Smooth muscle cell (in vitro differentiated cells): ENCODE data around the gene CHN1. TPM values are rescaled to one million over a fixed set of nuclear protein-coding genes. Genes with fewer than 3 reads are reported as not detected.

Experiments
- DNase-seq: peaks from one replicate; lab custom pipeline; 2025; ENCODE audit not compliant: unreplicated experiment; lab: John Stamatoyannopoulos, UW
- H2AFZ ChIP-seq: fragments of 200-600 bp; sonication (generic); 2 replicates; pipeline ENCODE4 v1.6.0; 2016; ENCODE audit warnings: antibody characterized with exemption, low read depth, mild to moderate bottlenecking
- H3F3A ChIP-seq: fragments of 200-600 bp; sonication (generic); 2 replicates; pipeline ENCODE4 v1.6.0; 2017; ENCODE audit warnings: antibody characterized with exemption, low read depth
- H3K27ac ChIP-seq: fragments of 200-600 bp; sonication (generic); 2 replicates; pipeline ENCODE4 v1.5.1; 2016; ENCODE audit warnings: low read depth, mild to moderate bottlenecking
- H3K27me3 ChIP-seq: fragments of 200-600 bp; sonication (generic); 2 replicates; pipeline ENCODE4 v1.6.1; 2016; ENCODE audit warnings: low read depth, mild to moderate bottlenecking
- H3K36me3 ChIP-seq: fragments of 200-600 bp; sonication (generic); 2 replicates; pipeline ENCODE4 v1.5.1; 2016; ENCODE audit warnings: low read depth
- H3K4me1 ChIP-seq: fragments of 200-600 bp; sonication (generic); 2 replicates; pipeline ENCODE4 v1.5.1; 2016; ENCODE audit warnings: low read depth
- H3K4me2 ChIP-seq: fragments of 200-600 bp; sonication (generic); 2 replicates; pipeline ENCODE4 v1.6.0; 2016; ENCODE audit warnings: mild to moderate bottlenecking
- H3K4me3 ChIP-seq: fragments of 200-600 bp; sonication (generic); 2 replicates; pipeline ENCODE4 v1.5.1; 2016; ENCODE audit warnings: mild to moderate bottlenecking
- H3K79me2 ChIP-seq: fragments of 200-600 bp; sonication (generic); 2 replicates; pipeline ENCODE4 v1.6.0; 2016; ENCODE audit warnings: low read depth, mild to moderate bottlenecking
- H3K9ac ChIP-seq: fragments of 200-600 bp; sonication (generic); 2 replicates; pipeline ENCODE4 v1.6.0; 2016; ENCODE audit warnings: low read depth
- H3K9me3 ChIP-seq: fragments of 200-600 bp; sonication (generic); replicated peaks from 2 replicates; pipeline ENCODE4 v1.5.1; 2016; ENCODE audit warnings: low read depth
- H4K20me1 ChIP-seq: fragments of 200-600 bp; sonication (generic); 2 replicates; pipeline ENCODE4 v1.6.0; 2016; ENCODE audit warnings: low read depth
- CTCF ChIP-seq: fragments of 200-600 bp; sonication (generic); IDR thresholded peaks from 2 replicates; pipeline ENCODE4 v1.5.1; 2017; ENCODE audit warnings: borderline replicate concordance, mild to moderate bottlenecking, antibody characterized with exemption; ENCODE audit not compliant: insufficient read depth, poor library complexity, severe bottlenecking
- WGBS: methylation state at CpG from one replicate; pipeline ENCODE4 v1.1.7; 2016; ENCODE audit warnings: low lambda C conversion rate; 5-methylcytosine and 5-hydroxymethylcytosine counted together
- polyA plus RNA-seq: library from polyadenylated mRNA; unstranded; fragments of >200 nt; fragmentation: Nextera tagmentation; extraction: Ambion mirVana; gene quantifications from 2 replicates; pipeline ENCODE4 v1.2.1, GENCODE V29; 2016
- total RNA-seq: library from RNA; depleted of rRNA; stranded (reverse); fragments of >200 nt; gene quantifications from 2 replicates; pipeline ENCODE4 v1.2.3, GENCODE V29; 2014

The CHN1 gene
- total and polyA plus RNA-seq, 2 experiments from 2014 or later, result 33.5 to 44.8 TPM

GRCh38 chr2:174781298-174781697 is 223.9 kb downstream of the CHN1 start:
- Histone ChIP-seq H4K20me1 (no peaks in the 10 kb centered on the region), H3K9me3 (no peaks in the 10 kb centered on the region), H2AFZ (no peak overlapping the region), H3K36me3 (no peaks in the 10 kb centered on the region), H3K4me3 (no peak overlapping the region), H3K9ac (no peak overlapping the region), H3K79me2 (no peaks in the 10 kb centered on the region), H3F3A (no peaks in the 10 kb centered on the region), H3K27ac (peak overlapping the region; percentile 96), H3K27me3 (no peaks in the 10 kb centered on the region), H3K4me2 (no peak overlapping the region), H3K4me1 (peaks cover 37% of the 10 kb centered on the region)
- WGBS, result 90% methylated on average over 9 of the region's 9 CpGs
- no peak for DNase-seq
- TF ChIP-seq CTCF, result no peak

- Histone ChIP-seq H3F3A (no peaks in the 10 kb centered on the region), H3K9me3 (no peaks in the 10 kb centered on the region), H3K4me2 (peak overlapping the region; percentile 32), H3K4me1 (peaks cover 37% of the 10 kb centered on the region), H3K27ac (peak overlapping the region; percentile 96), H2AFZ (no peak overlapping the region), H3K27me3 (no peaks in the 10 kb centered on the region), H3K4me3 (no peak overlapping the region), H3K9ac (peak overlapping the region; percentile 42), H3K79me2 (no peaks in the 10 kb centered on the region), H3K36me3 (no peaks in the 10 kb centered on the region), H4K20me1 (no peaks in the 10 kb centered on the region)
- DNase-seq, result no peak
- TF ChIP-seq CTCF, result no peak
- WGBS, result 35% methylated on average over 7 of the region's 7 CpGs
These were observed 224.3 kb downstream of the CHN1 start for GRCh38 chr2:174780856-174781255.

- H3K4me1 ChIP-seq, result peaks cover 37% of the 10 kb centered on the region
- H3K27me3 ChIP-seq, result no peaks in the 10 kb centered on the region
- no peak overlapping the region for H2AFZ ChIP-seq
- no peaks in the 10 kb centered on the region for H3F3A ChIP-seq
- H3K4me3 ChIP-seq, result no peak overlapping the region
- H4K20me1 ChIP-seq, result no peaks in the 10 kb centered on the region
- no peak for DNase-seq
- H3K4me2 ChIP-seq, result peak overlapping the region; percentile 32
- no peak for TF ChIP-seq CTCF
- WGBS, result 62% methylated on average over 5 of the region's 5 CpGs
- peak overlapping the region; percentile 42 for H3K9ac ChIP-seq
- H3K27ac ChIP-seq, result peak overlapping the region; percentile 96
- H3K79me2 ChIP-seq, result no peaks in the 10 kb centered on the region
- no peaks in the 10 kb centered on the region for H3K9me3 ChIP-seq
- no peaks in the 10 kb centered on the region for H3K36me3 ChIP-seq
These were observed 224.9 kb downstream of the CHN1 start for GRCh38 chr2:174780191-174780840.

GRCh38 chr2:174779361-174779928 is 225.7 kb downstream of the CHN1 start:
- Histone ChIP-seq H3F3A (no peaks in the 10 kb centered on the region), H4K20me1 (no peaks in the 10 kb centered on the region), H3K4me1 (peaks cover 37% of the 10 kb centered on the region), H3K9ac (peak overlapping the region; percentile 81), H3K36me3 (no peaks in the 10 kb centered on the region), H3K79me2 (no peaks in the 10 kb centered on the region), H2AFZ (no peak overlapping the region), H3K27me3 (no peaks in the 10 kb centered on the region), H3K9me3 (no peaks in the 10 kb centered on the region), H3K27ac (peak overlapping the region; percentile 96), H3K4me3 (no peak overlapping the region), H3K4me2 (peak overlapping the region; percentile 32)
- no peak for TF ChIP-seq CTCF
- 39% methylated on average over 5 of the region's 5 CpGs for WGBS
- no peak for DNase-seq
